Left ventricle myocardium inferior (tissue), 1 donor: ENCODE data around the gene ZMAT5. TPM values are rescaled to one million over a fixed set of nuclear protein-coding genes. Genes with fewer than 3 reads are reported as not detected.

Experiments used
- DNase-seq: peaks from one replicate; pipeline ENCODE4 v3.0.0-alpha.2; 2020
- H3K27ac ChIP-seq: fragments of 200-600 bp; replicated peaks from 2 replicates; pipeline ENCODE4 v1.8.0; 2021
- H3K27me3 ChIP-seq: fragments of 200-600 bp; 2 replicates; pipeline ENCODE4 v1.8.0; 2021; ENCODE audit warnings: low read depth
- H3K36me3 ChIP-seq: fragments of 200-600 bp; 2 replicates; pipeline ENCODE4 v1.8.0; 2021
- H3K4me1 ChIP-seq: fragments of 200-600 bp; 2 replicates; pipeline ENCODE4 v1.8.0; 2021
- H3K4me3 ChIP-seq: fragments of 200-600 bp; 2 replicates; pipeline ENCODE4 v1.8.0; 2021; ENCODE audit warnings: mild to moderate bottlenecking, moderate library complexity
- H3K9me3 ChIP-seq: fragments of 200-600 bp; replicated peaks from 2 replicates; pipeline ENCODE4 v1.8.0; 2021
- CTCF ChIP-seq: fragments of 200-600 bp; IDR thresholded peaks from 2 replicates; pipeline ENCODE4 v1.8.0; 2021; ENCODE audit warnings: antibody characterized with exemption, mild to moderate bottlenecking, borderline replicate concordance
- intact Hi-C: fragments of 100-400 bp; cut with micrococcal nuclease; formaldehyde crosslinking; loops from one replicate; pipeline ENCODE4 v1.11.0; 2022
- total RNA-seq: library from RNA; stranded (reverse); fragmentation: NEBNext Ultra II Directional; extraction: Animal tissue kit (Norgen Biotek cat#: 25700); gene quantifications from one replicate; pipeline ENCODE4 v1.2.1, GENCODE V29; 2021
- donor health status: DM: no; HTN: yes; CAD: no; lungs with severe emphysema.

The ZMAT5 gene
- total RNA-seq, 1 donor from 2014 or later: 20.6 TPM

- intact Hi-C loops: no loop called here
- H3K27ac ChIP-seq: no peak overlapping the region
- no peak for TF ChIP-seq CTCF
- no peak overlapping the region for H3K4me3 ChIP-seq
- no peak for DNase-seq
- peaks cover 21% of the 10 kb centered on the region for H3K4me1 ChIP-seq
- H3K27me3 ChIP-seq: peaks cover 73% of the 10 kb centered on the region
- no peaks in the 10 kb centered on the region for H3K9me3 ChIP-seq
- no peaks in the 10 kb centered on the region for H3K36me3 ChIP-seq
Measured at GRCh38 chr22:29702000-29702930, 64.5 kb downstream of the ZMAT5 start.

- Histone ChIP-seq H3K4me1 (peaks cover 21% of the 10 kb centered on the region), H3K4me3 (no peak overlapping the region), H3K27ac (no peak overlapping the region), H3K36me3 (peaks cover 2% of the 10 kb centered on the region), H3K9me3 (no peaks in the 10 kb centered on the region), H3K27me3 (peaks cover 64% of the 10 kb centered on the region)
- intact Hi-C loops: no loop called here
- TF ChIP-seq CTCF: no peak
- no peak for DNase-seq
Measured at GRCh38 chr22:29701155-29701999, 65.4 kb downstream of the ZMAT5 start.

GRCh38 chr22:29700900-29701154 lies 66.0 kb downstream of the ZMAT5 start:
- intact Hi-C loops: no loop called here
- H3K4me3 ChIP-seq: no peak overlapping the region
- DNase-seq: no peak
- no peak for TF ChIP-seq CTCF
- H3K27ac ChIP-seq: no peak overlapping the region
- H3K4me1 ChIP-seq: peaks cover 21% of the 10 kb centered on the region
- H3K36me3 ChIP-seq: peaks cover 5% of the 10 kb centered on the region
- no peaks in the 10 kb centered on the region for H3K9me3 ChIP-seq
- H3K27me3 ChIP-seq: peaks cover 59% of the 10 kb centered on the region

- intact Hi-C loops: no loop called here
- H3K9me3 ChIP-seq: no peaks in the 10 kb centered on the region
- H3K4me3 ChIP-seq: no peak overlapping the region
- no peak overlapping the region for H3K27ac ChIP-seq
- DNase-seq: no peak
- TF ChIP-seq CTCF: no peak
- H3K27me3 ChIP-seq: peaks cover 54% of the 10 kb centered on the region
- H3K36me3 ChIP-seq: peaks cover 10% of the 10 kb centered on the region
- peaks cover 21% of the 10 kb centered on the region for H3K4me1 ChIP-seq
Measured at GRCh38 chr22:29700206-29700899, 66.5 kb downstream of the ZMAT5 start.

GRCh38 chr22:29697853-29698598 lies 68.8 kb downstream of the ZMAT5 start:
- Histone ChIP-seq H3K4me3 (no peak overlapping the region), H3K4me1 (peaks cover 13% of the 10 kb centered on the region), H3K27ac (no peak overlapping the region), H3K9me3 (no peaks in the 10 kb centered on the region), H3K36me3 (peaks cover 19% of the 10 kb centered on the region), H3K27me3 (peaks cover 34% of the 10 kb centered on the region)
- intact Hi-C loops: no loop called here
- no peak for TF ChIP-seq CTCF
- DNase-seq: no peak
